Umbilical cord (tissue), 2 donors: ENCODE data around the gene CTNNA2. TPM values are rescaled to one million over a fixed set of nuclear protein-coding genes. Genes with fewer than 3 reads are reported as not detected.
A peak's percentile ranks its signal among the peaks of the same experiment; 100 is the strongest.
"Not testable (repeated sequence)": the region's sequence is repeated elsewhere in the genome, so short reads cannot be mapped to it uniquely, and the experiment has no call there.

Experiments
- DNase-seq: peaks from one replicate; pipeline ENCODE4 v3.0.0-alpha.2; 2015; ENCODE audit warnings: low spot score
- total RNA-seq: library from RNA; depleted of rRNA; stranded (reverse); fragments of >200 nt; gene quantifications from one replicate; pipeline ENCODE4 v1.2.3, GENCODE V29; 2014; ENCODE audit warnings: low replicate concordance; ENCODE audit not compliant: insufficient read depth

The CTNNA2 gene
- total RNA-seq, 1 donor from 2014 or later: 0.96 TPM

DNA sequence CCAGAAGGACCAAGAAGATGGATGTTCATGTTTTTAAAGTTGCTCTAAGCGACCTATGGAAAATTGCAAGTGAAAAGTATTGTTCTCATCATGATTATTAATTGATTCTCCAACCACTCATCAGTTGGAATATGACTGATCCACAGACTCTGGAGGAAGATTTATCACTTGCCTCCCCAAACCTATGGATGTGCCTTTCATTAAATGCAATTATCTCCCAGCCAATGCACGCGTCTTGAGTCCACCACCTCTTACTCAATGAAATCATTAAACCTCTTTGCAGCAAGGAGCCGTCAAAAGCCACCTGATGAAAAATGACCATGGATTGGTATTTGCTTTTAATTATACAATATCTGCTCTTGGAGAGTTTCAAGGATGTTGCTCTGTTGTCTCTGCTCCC is 626.1 kb downstream of the CTNNA2 start:
- no peak for DNase-seq

- peak; percentile 81 for DNase-seq
Measured at GRCh38 chr2:80141007-80141726, 628.3 kb downstream of the CTNNA2 start.

DNA sequence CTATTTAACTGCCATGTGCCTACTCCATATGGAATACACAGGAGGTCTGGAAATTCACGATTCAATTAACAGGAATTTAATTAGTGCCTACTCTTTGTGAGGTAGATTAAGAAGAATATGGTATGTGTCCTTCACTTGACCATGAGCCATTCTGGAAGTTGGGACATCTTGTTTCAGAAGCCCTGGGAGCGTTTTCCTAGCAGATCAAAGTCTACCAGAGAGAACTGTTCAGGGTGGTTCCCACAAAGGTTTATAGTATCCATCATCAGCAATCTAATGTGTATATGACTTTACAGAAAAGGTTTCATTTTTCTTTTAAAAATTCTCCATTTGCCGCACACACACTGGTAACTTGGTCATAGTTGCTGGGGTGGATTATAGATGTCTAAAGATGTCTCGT is 632.6 kb downstream of the CTNNA2 start:
- DNase-seq: no peak

- not testable (repeated sequence) for DNase-seq
Measured at GRCh38 chr2:80146757-80147156, 633.9 kb downstream of the CTNNA2 start.

DNA sequence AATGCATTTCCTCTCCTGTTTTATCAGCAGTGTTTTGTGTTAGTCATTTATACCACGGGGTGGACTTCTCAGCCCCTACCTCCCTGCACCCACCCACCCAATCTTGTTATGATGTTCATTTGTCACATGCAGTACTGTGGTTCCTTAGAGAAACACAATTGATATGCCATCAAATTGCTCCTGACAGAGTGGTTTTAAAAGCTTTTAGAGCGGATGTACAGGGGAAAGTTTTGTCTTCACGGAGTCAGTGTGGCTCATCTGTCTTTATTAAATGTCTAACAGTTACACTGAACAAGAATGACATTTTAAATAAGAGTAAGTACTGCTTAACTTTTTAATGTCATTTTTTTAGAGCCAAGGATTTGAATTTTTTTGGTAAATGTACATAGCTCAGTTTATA is 634.8 kb downstream of the CTNNA2 start:
- DNase-seq: no peak

- no peak for DNase-seq
Measured at GRCh38 chr2:80148906-80149305, 636.1 kb downstream of the CTNNA2 start.

DNA sequence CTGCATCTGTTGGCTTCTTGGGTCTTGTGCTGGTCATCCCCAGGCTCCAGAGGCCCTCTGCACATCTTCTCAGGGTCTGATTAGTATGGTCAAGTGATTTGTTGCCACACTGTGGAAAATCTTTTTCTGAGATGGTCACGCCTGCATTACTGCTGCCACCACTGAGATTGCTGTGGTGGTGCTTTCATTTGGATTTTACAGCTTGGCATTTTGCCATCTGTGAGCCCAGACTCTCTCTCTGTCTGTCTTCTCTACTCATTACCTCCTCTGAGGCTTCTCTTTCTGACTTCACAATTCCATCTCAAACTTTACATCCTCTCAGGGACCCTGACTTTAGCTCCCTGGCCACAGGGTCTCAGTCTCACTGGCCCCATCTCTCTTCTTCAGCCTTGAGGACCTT is 637.1 kb downstream of the CTNNA2 start:
- DNase-seq: no peak

DNA sequence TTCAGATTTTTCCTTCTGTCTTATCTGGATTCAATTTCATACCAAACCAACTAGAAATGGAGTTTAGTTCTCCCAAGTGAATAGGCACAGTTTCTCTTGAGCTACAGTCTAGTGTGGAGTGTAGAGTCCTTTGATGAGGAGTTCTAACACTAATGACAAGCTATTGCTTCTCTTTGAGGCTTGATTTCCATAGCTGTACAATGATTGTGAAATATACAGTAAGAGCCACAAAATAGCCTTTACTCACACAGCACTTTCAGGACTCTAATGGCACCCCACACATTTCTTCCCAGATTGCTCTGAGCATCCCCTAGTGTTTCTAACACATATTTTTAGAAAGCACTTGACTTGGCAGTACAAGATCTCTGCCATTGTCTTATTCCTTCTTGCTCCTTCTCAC is 638.4 kb downstream of the CTNNA2 start:
- no peak for DNase-seq

DNA sequence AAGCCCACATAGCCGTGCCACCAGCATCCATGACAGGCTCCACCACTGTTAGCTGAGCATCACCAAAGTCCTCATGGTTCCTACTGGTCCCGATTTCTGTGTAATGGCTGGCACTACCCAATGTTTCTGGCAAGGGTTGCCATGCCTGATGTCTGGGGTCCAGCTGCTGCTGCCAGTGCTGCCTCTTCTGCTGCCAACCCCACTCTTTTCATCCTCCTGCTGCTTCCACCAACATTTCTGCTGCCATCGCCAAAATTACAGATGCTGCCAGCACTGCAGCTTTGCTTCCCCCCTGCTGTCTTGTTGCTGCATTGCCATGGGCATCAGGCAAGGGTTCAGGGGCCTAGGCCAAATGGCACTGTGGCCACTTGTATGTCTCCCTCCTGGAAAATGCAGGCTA is 638.8 kb downstream of the CTNNA2 start:
- DNase-seq: no peak

DNA sequence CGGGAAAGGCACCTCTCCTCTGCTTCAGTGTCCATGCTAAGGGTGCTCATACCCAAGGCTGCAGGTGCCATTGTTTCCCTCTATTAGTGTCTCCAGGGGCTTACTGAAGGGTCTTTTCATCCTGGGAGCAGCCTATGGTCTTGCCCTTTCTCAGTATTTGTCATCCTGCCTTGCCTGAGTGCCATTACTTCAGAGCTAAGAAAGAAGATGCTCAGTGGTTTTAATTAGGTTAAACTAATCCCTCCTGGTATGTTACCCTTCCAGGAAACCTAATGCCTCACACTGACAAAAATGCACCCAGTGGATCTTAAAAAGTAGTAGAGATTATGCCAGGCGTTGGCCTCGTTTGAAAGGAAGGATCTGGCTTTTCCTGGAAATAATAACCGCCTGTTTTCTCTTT is 640.3 kb downstream of the CTNNA2 start:
- DNase-seq: no peak

- DNase-seq: no peak
Measured at GRCh38 chr2:80153768-80154167, 640.9 kb downstream of the CTNNA2 start.

GRCh38 chr2:80154231-80154915 is 641.5 kb downstream of the CTNNA2 start:
- no peak for DNase-seq

DNA sequence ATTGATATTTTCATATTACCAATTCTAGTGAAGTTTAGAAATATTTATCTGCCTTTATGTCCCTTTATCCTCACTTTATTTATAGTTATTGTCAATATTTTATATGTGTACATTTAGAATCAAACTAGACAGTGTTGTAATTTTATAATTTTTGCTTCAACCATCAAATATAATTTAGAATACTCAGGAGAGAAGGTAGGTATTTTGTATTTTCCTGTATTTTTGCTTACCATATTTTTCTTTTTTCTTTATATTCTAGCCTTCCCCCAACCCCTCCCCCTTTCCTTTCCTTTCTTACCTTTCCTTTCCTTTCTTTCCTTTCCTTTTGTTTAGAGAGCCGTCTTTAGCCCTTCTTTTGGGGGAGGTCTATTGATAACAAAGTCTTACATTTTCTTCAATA is 651.5 kb downstream of the CTNNA2 start:
- no peak for DNase-seq

DNA sequence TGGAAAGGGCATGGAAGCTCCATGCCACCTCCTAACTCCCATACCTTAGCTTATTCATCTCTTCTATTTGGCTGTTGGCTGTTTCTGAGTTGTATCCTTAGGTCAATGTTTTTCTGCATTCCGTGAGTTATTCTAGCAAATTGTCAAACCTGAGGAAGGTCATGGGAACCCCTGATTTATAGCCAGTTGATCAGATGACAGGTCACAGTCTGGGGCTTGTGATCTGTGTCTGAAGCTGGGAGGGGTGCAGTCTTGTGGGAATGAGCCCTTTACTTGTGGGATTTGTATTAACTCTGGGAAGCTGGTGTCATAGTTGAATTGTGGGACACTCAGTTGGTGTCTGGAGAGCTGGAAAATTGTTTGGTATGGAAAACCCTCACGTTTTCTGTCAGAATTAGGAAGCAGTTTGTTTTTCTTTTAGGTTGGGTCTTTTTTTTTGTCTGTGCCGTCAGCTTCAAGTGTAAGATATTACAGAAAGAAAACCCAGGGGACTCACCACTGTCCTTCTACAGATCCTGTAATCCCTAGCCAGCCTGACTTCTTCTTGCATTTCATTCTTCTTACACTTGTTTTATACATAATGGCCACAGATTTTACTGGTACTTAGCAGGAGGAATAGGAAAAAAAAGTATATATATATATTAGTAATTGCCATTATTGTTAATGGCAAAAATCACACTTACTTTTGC is 653.8 kb downstream of the CTNNA2 start:
- no peak for DNase-seq

DNA sequence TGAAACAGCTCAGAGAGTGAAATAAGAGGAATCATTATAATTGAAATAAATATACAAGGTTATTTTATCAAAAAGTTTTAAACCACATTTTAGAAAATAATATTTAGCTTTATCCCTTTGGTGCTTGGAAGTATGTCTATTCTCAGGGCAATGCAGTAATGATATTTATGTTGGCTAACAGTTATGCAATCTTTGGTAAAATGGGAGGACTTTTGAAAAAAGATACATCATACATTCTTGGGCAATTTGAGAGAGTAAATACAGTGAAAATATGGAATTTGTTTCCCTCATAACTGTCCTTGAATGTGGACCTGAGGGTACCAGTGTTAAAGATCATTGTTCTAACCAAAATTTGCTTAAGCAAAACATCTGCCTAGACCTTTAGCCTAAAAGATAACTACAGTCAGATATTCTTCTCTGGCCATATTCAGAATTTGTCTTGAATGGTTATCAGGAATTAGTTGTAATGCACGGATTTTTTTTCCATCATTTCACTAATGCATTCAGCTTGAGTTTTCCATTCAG is 654.5 kb downstream of the CTNNA2 start:
- no peak for DNase-seq

GRCh38 chr2:80168037-80168436 is 655.2 kb downstream of the CTNNA2 start:
- DNase-seq: no peak

DNA sequence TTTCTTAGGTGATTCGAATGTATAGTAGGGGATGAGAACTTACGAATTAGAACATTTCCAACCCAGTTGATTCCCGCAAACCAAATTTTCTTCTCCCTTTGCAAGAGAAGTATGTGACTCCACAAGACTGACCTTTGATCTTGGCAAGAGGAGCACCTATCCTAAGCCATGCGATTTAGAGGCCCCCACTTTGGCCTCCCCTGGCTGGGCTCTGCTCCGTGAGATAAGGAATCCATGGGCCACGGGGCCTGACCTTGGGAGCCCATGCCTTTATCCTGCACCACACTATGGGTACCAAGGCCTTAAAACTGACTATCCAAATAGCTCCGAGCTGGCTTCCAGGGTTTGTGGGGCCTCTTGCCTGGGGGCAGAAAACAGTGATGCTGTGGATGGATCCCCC is 656.0 kb downstream of the CTNNA2 start:
- no peak for DNase-seq

DNA sequence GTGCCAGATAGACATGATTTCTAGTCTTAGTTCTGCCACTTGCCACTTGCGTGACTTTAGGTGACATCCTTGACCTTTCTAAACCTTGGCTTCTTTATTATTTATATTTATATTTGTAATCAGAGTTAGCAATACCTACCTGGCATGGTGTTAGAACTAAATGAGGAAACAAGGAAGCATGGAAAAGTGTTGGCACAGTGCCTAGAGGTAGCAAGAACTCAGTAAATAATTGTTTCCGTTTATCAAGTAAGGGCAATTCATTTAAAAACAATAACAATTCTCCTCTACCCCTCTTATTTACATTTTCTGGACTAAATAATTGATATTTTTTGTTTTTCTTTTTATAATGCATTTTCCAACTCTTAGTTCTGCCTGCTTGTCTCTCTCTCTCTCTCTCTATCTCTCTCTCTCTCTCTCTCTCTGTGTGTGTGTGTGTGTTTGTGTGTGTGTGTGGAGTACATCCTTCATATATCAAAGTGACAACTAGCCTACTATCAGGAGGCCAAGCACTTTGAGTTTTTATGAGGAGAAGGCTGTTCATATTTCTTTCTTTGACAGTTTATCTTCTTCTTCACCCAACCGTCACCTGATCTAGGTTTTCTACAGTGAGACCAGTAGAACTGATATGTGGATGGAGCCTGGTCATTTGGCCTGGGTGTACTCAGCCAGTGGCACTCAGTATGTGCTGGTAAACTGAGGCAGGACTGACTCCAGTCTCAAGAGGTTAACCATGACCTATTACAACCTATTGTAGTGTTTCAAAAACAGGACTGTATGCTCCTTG is 657.2 kb downstream of the CTNNA2 start:
- DNase-seq: no peak

GRCh38 chr2:80185091-80185490 is 672.2 kb downstream of the CTNNA2 start:
- no peak for DNase-seq

GRCh38 chr2:80186262-80186661 is 673.4 kb downstream of the CTNNA2 start:
- no peak for DNase-seq

- no peak for DNase-seq
Measured at GRCh38 chr2:80187156-80187555, 674.3 kb downstream of the CTNNA2 start.

GRCh38 chr2:80190166-80190565 is 677.3 kb downstream of the CTNNA2 start:
- DNase-seq: no peak
